ENCODE measurements around the gene BACH2. TPM values are rescaled to one million over a fixed set of nuclear protein-coding genes. Genes with fewer than 3 reads are reported as not detected.

Gene BACH2
- total and polyA plus RNA-seq, 9 of the 15 experiments (the other 6 are each of a cell fraction or from before 2014, with no cell fraction given): 0.06 to 3.1 (median 0.59) TPM

DNA sequence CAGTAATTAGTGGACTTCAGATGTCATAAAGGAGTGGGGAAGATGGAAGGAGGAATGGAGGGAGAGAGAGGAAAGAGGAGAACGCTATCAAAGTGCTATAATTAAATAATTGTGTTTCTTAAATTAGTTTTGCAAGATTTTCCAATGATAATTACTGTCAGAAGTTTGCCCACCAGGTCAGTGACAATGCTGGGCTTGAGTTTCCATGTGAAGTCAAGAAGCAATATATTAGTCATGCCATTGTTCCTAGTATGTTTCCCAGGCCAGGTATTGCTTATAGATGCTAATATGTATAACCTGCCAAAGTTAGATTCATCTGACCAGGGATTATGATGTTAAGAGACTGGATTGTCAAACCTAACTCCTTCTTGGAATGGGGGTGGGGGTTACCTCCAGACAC lies 270.4 kb downstream of the BACH2 start:
- POLR2A ChIA-PET: interaction anchor here (1.0 kb wide), 1 partner anchor 104 kb away, joined by 3 read pairs; no protein-coding TSS in a partner anchor
- no peaks in the 10 kb centered on the region for H4K20me1 ChIP-seq (replicated peaks; ENCODE audit: control insufficient read depth, insufficient read depth, low read length)
- in situ Hi-C loops (cut with MboI): no loop called here

More for the DNA sequence above, 270.4 kb downstream of the BACH2 start:
- Histone ChIP-seq H3K4me3 (no peak overlapping the region), H3K36me3 (ENCODE audit: control insufficient read depth, insufficient read depth, low read length) (no peaks in the 10 kb centered on the region), H3K9me1 (ENCODE audit: control insufficient read depth, insufficient read depth, low read length) (no peaks in the 10 kb centered on the region), H3K27me3 (ENCODE audit: control insufficient read depth in 2 of 2, insufficient read depth in 2 of 2, low read length in 2 of 2) (peaks cover 11 to 20% of the 10 kb centered on the region in 2 experiments; a peak in 4 of 5 replicates), H3K4me2 (ENCODE audit: insufficient read depth, low read length) (no peak overlapping the region), H3K79me2 (ENCODE audit: control insufficient read depth, insufficient read depth, low read length) (no peaks in the 10 kb centered on the region), H2AFZ (ENCODE audit: low read depth, low read length) (no peak overlapping the region), H3K9me3 (replicated peaks; ENCODE audit: control insufficient read depth, insufficient read depth, low read depth, low read length) (no peaks in the 10 kb centered on the region), H3K27ac (ENCODE audit: extremely low read depth, low read depth, low read length) (no peak overlapping the region), H3K4me1 (replicated peaks in 1 of 2; ENCODE audit: control insufficient read depth in 2 of 2, insufficient read depth in 2 of 2, low read length in 2 of 2) (no peaks in the 10 kb centered on the region; a peak in 1 of 5 replicates), H3K9ac (ENCODE audit: insufficient read depth in 1 of 2, low read depth in 2 of 2, low read length in 2 of 2) (no peak overlapping the region)
- intact Hi-C loops (cut with micrococcal nuclease): no loop called here
- no TSS peak for BruUV-seq (replicated peaks)
- 0% methylated on average over 1 of the region's 1 CpG for whole genome bisulfite sequencing (ENCODE audit: insufficient coverage, low coverage, missing lambda C conversion rate)
- TF ChIP-seq CEBPG (CRISPR knock-in tag; IDR thresholded peaks at IDR 0.05) (no peak), CEBPG (tag; conservative IDR thresholded peaks at IDR 0.05 in 1 of 2, IDR thresholded peaks at IDR 0.05 in 1 of 2) (no peak), HNRNPK (IDR thresholded peaks at IDR 0.05; ENCODE audit: low read depth, low read length, poor library complexity, severe bottlenecking) (no peak), PRMT5 (CRISPR knock-in tag; IDR thresholded peaks at IDR 0.05) (no peak), ZNF561 (CRISPR knock-in tag; conservative IDR thresholded peaks at IDR 0.05) (no peak), RBM34 (IDR thresholded peaks at IDR 0.05; ENCODE audit: borderline replicate concordance, insufficient read depth, low read length) (no peak), PURB (CRISPR knock-in tag; IDR thresholded peaks at IDR 0.05; ENCODE audit: low read depth) (no peak), MED1 (CRISPR knock-in tag; IDR thresholded peaks at IDR 0.05; ENCODE audit: borderline replicate concordance) (no peak), ZSCAN29 (IDR thresholded peaks at IDR 0.05) (no peak), CHD2 (IDR thresholded peaks at IDR 0.05; ENCODE audit: low read depth, low read length) (no peak), ZNF77 (CRISPR knock-in tag; IDR thresholded peaks at IDR 0.05) (no peak)
- TF ChIP-seq, protein P1, sequence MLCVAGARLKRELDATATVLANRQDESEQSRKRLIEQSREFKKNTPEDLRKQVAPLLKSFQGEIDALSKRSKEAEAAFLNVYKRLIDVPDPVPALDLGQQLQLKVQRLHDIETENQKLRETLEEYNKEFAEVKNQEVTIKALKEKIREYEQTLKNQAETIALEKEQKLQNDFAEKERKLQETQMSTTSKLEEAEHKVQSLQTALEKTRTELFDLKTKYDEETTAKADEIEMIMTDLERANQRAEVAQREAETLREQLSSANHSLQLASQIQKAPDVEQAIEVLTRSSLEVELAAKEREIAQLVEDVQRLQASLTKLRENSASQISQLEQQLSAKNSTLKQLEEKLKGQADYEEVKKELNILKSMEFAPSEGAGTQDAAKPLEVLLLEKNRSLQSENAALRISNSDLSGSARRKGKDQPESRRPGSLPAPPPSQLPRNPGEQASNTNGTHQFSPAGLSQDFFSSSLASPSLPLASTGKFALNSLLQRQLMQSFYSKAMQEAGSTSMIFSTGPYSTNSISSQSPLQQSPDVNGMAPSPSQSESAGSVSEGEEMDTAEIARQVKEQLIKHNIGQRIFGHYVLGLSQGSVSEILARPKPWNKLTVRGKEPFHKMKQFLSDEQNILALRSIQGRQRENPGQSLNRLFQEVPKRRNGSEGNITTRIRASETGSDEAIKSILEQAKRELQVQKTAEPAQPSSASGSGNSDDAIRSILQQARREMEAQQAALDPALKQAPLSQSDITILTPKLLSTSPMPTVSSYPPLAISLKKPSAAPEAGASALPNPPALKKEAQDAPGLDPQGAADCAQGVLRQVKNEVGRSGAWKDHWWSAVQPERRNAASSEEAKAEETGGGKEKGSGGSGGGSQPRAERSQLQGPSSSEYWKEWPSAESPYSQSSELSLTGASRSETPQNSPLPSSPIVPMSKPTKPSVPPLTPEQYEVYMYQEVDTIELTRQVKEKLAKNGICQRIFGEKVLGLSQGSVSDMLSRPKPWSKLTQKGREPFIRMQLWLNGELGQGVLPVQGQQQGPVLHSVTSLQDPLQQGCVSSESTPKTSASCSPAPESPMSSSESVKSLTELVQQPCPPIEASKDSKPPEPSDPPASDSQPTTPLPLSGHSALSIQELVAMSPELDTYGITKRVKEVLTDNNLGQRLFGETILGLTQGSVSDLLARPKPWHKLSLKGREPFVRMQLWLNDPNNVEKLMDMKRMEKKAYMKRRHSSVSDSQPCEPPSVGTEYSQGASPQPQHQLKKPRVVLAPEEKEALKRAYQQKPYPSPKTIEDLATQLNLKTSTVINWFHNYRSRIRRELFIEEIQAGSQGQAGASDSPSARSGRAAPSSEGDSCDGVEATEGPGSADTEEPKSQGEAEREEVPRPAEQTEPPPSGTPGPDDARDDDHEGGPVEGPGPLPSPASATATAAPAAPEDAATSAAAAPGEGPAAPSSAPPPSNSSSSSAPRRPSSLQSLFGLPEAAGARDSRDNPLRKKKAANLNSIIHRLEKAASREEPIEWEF (CRISPR knock-in tag; IDR thresholded peaks at IDR 0.05): no peak
- TF ChIP-seq, protein P2, sequence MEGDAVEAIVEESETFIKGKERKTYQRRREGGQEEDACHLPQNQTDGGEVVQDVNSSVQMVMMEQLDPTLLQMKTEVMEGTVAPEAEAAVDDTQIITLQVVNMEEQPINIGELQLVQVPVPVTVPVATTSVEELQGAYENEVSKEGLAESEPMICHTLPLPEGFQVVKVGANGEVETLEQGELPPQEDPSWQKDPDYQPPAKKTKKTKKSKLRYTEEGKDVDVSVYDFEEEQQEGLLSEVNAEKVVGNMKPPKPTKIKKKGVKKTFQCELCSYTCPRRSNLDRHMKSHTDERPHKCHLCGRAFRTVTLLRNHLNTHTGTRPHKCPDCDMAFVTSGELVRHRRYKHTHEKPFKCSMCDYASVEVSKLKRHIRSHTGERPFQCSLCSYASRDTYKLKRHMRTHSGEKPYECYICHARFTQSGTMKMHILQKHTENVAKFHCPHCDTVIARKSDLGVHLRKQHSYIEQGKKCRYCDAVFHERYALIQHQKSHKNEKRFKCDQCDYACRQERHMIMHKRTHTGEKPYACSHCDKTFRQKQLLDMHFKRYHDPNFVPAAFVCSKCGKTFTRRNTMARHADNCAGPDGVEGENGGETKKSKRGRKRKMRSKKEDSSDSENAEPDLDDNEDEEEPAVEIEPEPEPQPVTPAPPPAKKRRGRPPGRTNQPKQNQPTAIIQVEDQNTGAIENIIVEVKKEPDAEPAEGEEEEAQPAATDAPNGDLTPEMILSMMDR (IDR thresholded peaks at IDR 0.05 in 2 of 3, conservative IDR thresholded peaks at IDR 0.05 in 1 of 3; ENCODE audit: insufficient read depth in 2 of 3, low read depth in 1 of 3, low read length in 3 of 3): no peak
- DNase-seq (ENCODE audit: extremely low read depth in 1 of 4, low spot score in 3 of 4) (no peak), ATAC-seq (no peak), FAIRE-seq (no peak)
- CTCF ChIA-PET (ENCODE audit: low intra/inter-chr PET ratio): no interaction called here

Measured in K562 (cell line).